Activated CD8-positive, alpha-beta T cell treated with anti-CD3 and anti-CD28 coated beads, Interleukin-2, amount 10 ng/mL, durations not matched to agents 7 days and 5 days (primary cell): ENCODE data around the gene BPIFB1. TPM values are rescaled to one million over a fixed set of nuclear protein-coding genes. Genes with fewer than 3 reads are reported as not detected.

Source experiments
- ATAC-seq: fragments of 150-1000 bp; cut with Tn5 transposase; one replicate; pipeline ENCODE4 v1.10.0; 2021; ENCODE audit warnings: moderate library complexity
- CTCF ChIA-PET: fragments of 350-600 bp; sonication (Branson Sonifier 250); formaldehyde crosslinking; loops from one replicate; lab custom pipeline; 2021; ENCODE audit warnings: antibody characterized with exemption; lab: Charles Lee
- POLR2A ChIA-PET: fragments of 350-600 bp; sonication (Branson Sonifier 250); formaldehyde crosslinking; loops from one replicate; lab custom pipeline; 2021; ENCODE audit warnings: antibody characterized with exemption; lab: Charles Lee
- DNase-seq: peaks from one replicate; pipeline ENCODE4 v3.0.0-alpha.2; 2020
- H3K27ac Mint-ChIP-seq: one replicate; pipeline ENCODE4 v1.8.0; 2021; ENCODE audit warnings: mild to moderate bottlenecking, mixed read lengths
- H3K27me3 Mint-ChIP-seq: one replicate; pipeline ENCODE4 v1.8.0; 2021; ENCODE audit warnings: low read depth, mixed read lengths
- H3K36me3 Mint-ChIP-seq: one replicate; pipeline ENCODE4 v1.8.0; 2021; ENCODE audit warnings: low read depth, mixed read lengths
- H3K4me1 Mint-ChIP-seq: one replicate; pipeline ENCODE4 v1.8.0; 2021; ENCODE audit warnings: low read depth, mixed read lengths
- H3K4me3 Mint-ChIP-seq: one replicate; pipeline ENCODE4 v1.8.0; 2021; ENCODE audit warnings: mild to moderate bottlenecking, mixed read lengths
- H3K9me3 Mint-ChIP-seq: one replicate; pipeline ENCODE4 v1.8.0; 2022; ENCODE audit warnings: mixed read lengths; ENCODE audit not compliant: insufficient read depth
- total RNA-seq, 2 experiments: library from RNA; stranded (reverse); gene quantifications; one replicate each; pipeline ENCODE4 v1.2.3, GENCODE V29; 2021

BPIFB1 gene
- total RNA-seq, 2 experiments from 2014 or later = not detected

DNA sequence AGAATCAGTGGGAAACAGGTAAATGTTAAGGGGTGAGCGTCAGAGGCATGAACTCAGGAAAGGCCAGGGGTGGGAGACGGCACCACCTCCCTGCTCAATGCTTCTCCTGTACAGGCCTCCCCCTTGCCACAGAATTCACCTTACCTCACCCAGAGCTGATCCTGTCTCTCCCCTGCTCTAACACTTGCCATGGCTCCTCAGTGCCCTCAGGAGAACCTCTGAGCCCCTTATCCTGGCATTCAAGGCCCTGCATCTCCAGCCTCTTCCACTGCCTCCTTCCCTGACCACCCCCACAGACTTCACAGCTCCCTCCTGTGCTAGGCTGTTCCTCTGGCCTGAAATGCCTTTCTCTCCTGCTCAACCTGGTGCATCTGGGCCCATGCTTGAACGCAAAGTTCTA is 33.9 kb downstream of the BPIFB1 start:
- ATAC-seq (no peak), DNase-seq (no peak)
- H3K4me3 Mint-ChIP-seq = no peak overlapping the region
- H3K36me3 Mint-ChIP-seq = no peaks in the 10 kb centered on the region
- no peaks in the 10 kb centered on the region for H3K9me3 Mint-ChIP-seq
- no peak overlapping the region for H3K27ac Mint-ChIP-seq
- POLR2A ChIA-PET = no interaction called here
- no peaks in the 10 kb centered on the region for H3K4me1 Mint-ChIP-seq
- CTCF ChIA-PET = no interaction called here
- H3K27me3 Mint-ChIP-seq = peaks cover 2% of the 10 kb centered on the region

DNA sequence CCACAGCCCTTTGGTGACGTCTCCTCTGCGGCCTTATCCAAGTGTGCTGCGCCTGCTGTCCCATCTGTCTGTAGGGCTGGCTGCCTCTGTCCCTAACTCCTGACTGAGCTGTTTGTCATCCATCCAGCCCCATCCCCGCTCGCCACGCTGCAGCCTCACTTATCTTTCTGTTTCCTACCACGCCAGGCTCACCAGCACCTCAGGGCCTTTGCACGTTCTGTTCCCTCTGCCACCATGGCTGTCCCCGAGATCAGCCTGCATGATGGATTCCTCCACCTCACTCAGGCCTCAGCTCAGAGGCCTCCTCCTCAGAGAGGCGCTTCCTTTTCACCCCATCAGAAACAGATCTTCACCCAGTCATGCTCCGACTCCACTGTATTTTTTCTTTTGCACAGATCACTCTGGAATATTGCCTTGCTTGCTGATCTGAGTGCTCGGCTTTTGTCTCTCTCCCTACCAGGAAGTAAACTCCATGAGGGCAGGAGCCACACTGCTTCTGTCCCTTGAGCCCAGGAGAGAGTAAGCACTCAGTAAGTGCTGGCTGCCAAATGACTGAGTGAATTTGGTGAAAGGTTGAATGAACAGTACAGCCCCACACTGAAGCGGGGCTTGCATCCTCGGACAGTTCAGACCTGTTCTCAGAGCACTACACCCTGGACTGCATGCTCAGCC is 34.5 kb downstream of the BPIFB1 start:
- ChIA-PET POLR2A (no interaction called here), CTCF (no interaction called here)
- H3K36me3 Mint-ChIP-seq = no peaks in the 10 kb centered on the region
- no peak overlapping the region for H3K27ac Mint-ChIP-seq
- no peaks in the 10 kb centered on the region for H3K9me3 Mint-ChIP-seq
- no peak overlapping the region for H3K4me3 Mint-ChIP-seq
- ATAC-seq = no peak
- H3K4me1 Mint-ChIP-seq = no peaks in the 10 kb centered on the region
- no peak for DNase-seq
- peaks cover 2% of the 10 kb centered on the region for H3K27me3 Mint-ChIP-seq

DNA sequence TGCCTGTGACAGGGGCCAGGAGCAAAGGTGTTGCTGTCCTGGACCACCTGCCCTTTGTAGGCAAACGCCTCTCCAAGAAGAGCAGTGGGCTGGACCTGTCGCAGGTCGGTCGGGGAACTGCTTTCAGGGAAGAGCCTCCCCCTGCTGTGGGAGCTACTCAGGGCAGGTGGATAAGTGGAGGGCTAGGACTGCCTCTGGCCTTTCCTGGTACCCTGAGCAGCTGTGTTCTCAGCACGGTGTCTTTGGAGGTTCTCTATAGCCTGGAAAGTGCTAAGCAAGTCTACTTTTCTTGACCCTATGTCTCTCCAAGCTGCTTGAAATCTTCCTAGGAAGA is 35.0 kb downstream of the BPIFB1 start:
- Mint-ChIP-seq H3K4me1 (no peaks in the 10 kb centered on the region), H3K36me3 (no peaks in the 10 kb centered on the region), H3K4me3 (no peak overlapping the region), H3K9me3 (no peaks in the 10 kb centered on the region), H3K27ac (no peak overlapping the region), H3K27me3 (peaks cover 2% of the 10 kb centered on the region)
- POLR2A ChIA-PET = interaction anchor here (0.6 kb wide), 1 partner anchor 791 kb away, joined by 4 read pairs; no protein-coding TSS in a partner anchor
- CTCF ChIA-PET = no interaction called here
- ATAC-seq = no peak
- no peak for DNase-seq

DNA sequence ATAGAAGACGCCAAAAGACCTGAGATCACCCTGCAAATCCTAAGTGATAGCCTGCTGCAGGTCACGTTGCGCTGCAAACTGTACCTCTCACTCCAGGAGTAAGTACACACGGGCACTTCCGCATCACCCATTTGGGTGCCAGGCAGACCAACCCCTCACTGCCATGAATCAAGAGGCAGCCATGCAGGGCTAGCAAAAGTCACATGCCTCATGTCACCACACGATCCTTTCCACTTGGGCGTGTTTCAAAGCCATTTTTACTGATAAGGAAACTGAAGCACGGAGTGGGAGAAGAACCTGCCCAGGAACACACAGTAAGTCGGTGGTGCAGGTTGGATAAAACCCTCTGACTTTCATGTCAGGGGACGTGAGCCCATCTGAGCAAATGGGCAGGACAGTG is 37.0 kb downstream of the BPIFB1 start:
- Mint-ChIP-seq H3K27me3 (peaks cover 2% of the 10 kb centered on the region), H3K4me1 (no peaks in the 10 kb centered on the region), H3K27ac (no peak overlapping the region), H3K36me3 (no peaks in the 10 kb centered on the region), H3K4me3 (no peak overlapping the region), H3K9me3 (no peaks in the 10 kb centered on the region)
- ATAC-seq (no peak), DNase-seq (no peak)
- ChIA-PET POLR2A (interaction anchor here (0.5 kb wide), 1 partner anchor 114 kb away, joined by 3 read pairs; no protein-coding TSS in a partner anchor), CTCF (no interaction called here)

DNA sequence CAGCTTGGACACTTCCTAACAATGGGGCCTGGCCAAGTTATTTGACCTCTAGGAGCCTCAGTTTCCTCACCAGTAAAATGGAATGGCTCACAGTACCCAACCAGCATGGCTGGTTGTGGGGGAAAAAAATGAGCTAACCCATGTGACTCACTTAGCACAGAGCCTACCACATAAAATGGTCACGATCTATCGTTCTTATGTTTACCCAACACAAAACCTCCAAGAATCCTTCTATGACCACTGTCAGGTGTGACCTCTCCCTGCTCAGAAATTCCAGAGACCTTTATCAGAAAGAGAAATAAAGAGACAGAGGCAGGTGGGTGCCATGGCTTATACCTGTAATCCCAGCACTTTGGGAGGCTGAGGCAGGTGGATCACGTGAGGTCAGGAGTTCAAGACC is 39.4 kb downstream of the BPIFB1 start:
- ChIA-PET POLR2A (no interaction called here), CTCF (interaction anchor here (1.5 kb wide), 1 partner anchor 23 kb away, joined by 4 read pairs; no protein-coding TSS in a partner anchor)
- no peaks in the 10 kb centered on the region for H3K9me3 Mint-ChIP-seq
- H3K27me3 Mint-ChIP-seq = peaks cover 4% of the 10 kb centered on the region
- H3K36me3 Mint-ChIP-seq = no peaks in the 10 kb centered on the region
- H3K27ac Mint-ChIP-seq = no peak overlapping the region
- H3K4me1 Mint-ChIP-seq = no peaks in the 10 kb centered on the region
- H3K4me3 Mint-ChIP-seq = no peak overlapping the region
- DNase-seq (no peak), ATAC-seq (no peak)

DNA sequence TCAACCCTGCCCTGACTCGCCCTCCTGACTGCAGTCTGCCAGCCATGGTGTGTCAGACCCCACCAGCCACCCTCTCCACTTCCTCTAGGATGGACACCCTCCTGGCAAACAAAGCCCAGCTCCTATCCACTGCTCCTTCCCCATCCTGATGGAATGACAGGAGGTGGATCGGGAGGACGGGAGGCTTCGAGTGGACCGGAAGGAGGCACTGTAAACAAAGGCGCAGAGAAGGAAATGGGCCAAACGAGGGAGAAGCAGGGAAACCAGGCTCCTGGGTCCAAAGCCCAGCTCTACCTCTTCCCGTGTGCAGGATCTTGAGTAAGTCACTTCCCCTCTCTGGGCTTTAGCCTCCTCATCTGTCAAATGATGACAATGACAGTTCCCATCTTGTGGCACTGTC is 40.2 kb downstream of the BPIFB1 start:
- Mint-ChIP-seq H3K27me3 (peaks cover 5% of the 10 kb centered on the region), H3K4me3 (no peak overlapping the region), H3K36me3 (no peaks in the 10 kb centered on the region), H3K27ac (no peak overlapping the region), H3K4me1 (no peaks in the 10 kb centered on the region), H3K9me3 (no peaks in the 10 kb centered on the region)
- POLR2A ChIA-PET = no interaction called here
- ATAC-seq (no peak), DNase-seq (no peak)
- CTCF ChIA-PET = no interaction called here

DNA sequence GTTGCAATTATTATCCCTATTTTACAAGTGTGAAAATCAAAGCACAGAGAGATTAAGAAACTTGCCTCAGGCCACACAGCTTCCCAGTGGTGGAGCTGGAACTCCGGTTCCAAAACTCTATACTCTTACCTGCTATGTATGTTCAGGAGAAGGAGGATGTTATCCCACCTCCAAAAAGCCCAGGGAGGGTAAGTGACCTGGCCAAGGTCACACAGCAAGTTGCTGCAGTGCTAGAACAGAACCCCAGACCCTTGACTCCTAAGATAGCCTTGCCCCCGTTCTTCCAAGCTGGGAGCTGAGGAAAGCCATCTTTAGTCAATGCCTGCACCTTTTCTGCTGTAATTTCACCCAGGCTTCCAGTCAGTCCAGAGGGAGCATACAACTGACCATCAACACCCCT is 42.3 kb downstream of the BPIFB1 start:
- ChIA-PET CTCF (no interaction called here), POLR2A (no interaction called here)
- no peak overlapping the region for H3K27ac Mint-ChIP-seq
- ATAC-seq (no peak), DNase-seq (no peak)
- no peaks in the 10 kb centered on the region for H3K9me3 Mint-ChIP-seq
- H3K36me3 Mint-ChIP-seq = no peaks in the 10 kb centered on the region
- H3K4me3 Mint-ChIP-seq = no peak overlapping the region
- H3K27me3 Mint-ChIP-seq = peaks cover 13% of the 10 kb centered on the region
- no peaks in the 10 kb centered on the region for H3K4me1 Mint-ChIP-seq

DNA sequence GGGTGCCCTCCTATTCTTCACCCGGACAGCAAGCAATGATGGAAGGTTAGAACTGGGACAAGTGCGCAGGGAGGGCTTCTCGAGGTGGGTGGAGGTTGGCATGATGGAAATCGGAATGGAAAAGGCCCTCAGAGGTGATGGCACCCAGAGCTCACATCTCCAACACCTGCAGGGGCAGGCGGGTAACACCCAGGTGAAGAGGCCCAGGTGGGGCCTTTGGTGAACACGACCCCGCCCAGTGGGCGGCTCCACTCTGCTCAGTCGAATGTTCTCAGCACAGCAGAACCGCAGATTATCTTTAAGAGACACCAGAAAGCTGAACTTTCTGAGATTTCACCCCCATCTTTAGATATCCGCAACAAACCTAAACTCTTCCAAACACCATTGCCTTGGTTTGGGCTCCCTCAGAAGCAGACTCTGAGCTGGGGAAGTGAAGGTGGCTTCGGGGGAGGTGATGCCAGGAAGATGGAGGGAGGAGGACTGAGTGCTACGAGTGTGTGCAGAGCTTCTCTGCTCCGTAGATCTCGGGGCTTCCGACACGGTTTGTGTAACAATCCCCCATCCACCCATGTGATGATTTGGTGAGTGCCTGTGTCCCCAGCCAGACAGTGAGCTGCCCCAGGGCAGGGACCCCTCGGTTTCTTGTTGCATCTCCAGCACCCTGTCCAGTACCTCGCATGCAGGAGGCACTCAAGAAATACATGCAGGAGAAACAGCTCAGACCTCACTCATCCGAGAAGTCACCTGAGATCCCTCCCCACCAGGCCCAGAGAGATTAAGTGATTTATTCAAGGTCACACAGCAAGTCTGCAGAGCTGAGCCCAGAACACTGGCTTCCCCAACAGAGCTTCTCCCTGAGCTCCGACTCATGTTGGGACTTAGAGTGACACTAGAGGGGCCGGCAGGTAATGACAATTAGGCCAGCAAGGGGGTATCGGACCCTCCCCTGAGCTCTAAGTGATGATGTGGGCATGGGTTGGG is 45.4 kb downstream of the BPIFB1 start:
- Mint-ChIP-seq H3K36me3 (no peaks in the 10 kb centered on the region), H3K4me1 (no peaks in the 10 kb centered on the region), H3K27me3 (peaks cover 13% of the 10 kb centered on the region), H3K27ac (no peak overlapping the region), H3K9me3 (no peaks in the 10 kb centered on the region), H3K4me3 (no peak overlapping the region)
- ATAC-seq = no peak
- CTCF ChIA-PET = no interaction called here
- no peak for DNase-seq
- POLR2A ChIA-PET = no interaction called here

DNA sequence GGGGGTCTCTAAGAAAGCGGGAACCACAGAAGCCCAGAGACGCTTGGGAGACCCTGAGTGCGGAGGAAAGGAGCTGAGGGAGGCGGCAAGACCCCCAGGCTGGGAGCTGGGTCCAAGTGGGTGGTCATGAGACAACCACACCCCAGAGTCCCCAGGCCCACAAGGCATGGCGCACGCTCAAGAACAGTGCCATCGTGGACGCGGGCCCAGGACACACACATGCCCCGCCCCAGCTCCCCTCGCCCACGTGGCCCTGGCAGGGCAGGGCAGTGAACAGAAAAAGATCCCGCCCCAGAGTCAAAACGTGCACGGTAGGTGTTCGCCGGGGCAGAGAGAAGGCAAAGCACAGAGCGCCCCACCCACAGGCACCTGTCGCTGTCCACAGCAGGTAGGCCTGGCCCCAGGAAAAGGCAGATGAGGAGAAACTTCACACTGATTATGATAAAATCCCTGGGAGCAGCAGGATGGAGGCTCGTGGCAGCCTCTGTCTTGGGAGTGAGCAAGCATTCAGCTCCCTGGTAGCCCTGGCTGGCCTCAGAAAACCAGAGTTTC is 50.0 kb downstream of the BPIFB1 start:
- no peak overlapping the region for H3K27ac Mint-ChIP-seq
- no peaks in the 10 kb centered on the region for H3K36me3 Mint-ChIP-seq
- POLR2A ChIA-PET = no interaction called here

DNA sequence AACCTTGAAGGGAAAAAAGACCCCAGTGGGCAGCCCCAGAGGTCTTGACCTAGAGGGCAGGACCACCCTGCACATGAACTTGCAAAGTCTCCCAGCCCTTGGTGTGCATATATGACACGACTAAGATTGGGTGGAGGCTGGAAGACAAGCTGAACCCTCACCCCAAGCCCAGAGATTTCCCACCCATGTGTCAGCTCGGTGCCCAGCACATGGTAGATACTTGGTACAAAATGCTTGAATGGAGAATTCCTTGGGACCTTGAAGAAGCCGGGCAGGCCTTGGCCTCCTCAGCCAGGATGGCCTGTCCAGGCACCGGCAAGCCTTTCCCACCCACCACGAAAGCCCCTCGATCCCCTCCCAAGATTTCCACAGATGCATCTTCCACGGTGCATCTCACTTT is 50.6 kb downstream of the BPIFB1 start:
- H3K4me3 Mint-ChIP-seq = no peak overlapping the region
- ChIA-PET CTCF (no interaction called here), POLR2A (no interaction called here)
- no peaks in the 10 kb centered on the region for H3K9me3 Mint-ChIP-seq
- DNase-seq (no peak), ATAC-seq (no peak)
- H3K4me1 Mint-ChIP-seq = no peaks in the 10 kb centered on the region
- H3K27me3 Mint-ChIP-seq = peaks cover 10% of the 10 kb centered on the region
- H3K27ac Mint-ChIP-seq = no peak overlapping the region
- no peaks in the 10 kb centered on the region for H3K36me3 Mint-ChIP-seq

More for the DNA sequence above, 50.0 kb downstream of the BPIFB1 start:
- CTCF ChIA-PET = no interaction called here
- Mint-ChIP-seq H3K9me3 (no peaks in the 10 kb centered on the region), H3K4me3 (no peak overlapping the region), H3K27me3 (peaks cover 17% of the 10 kb centered on the region), H3K4me1 (no peaks in the 10 kb centered on the region)
- DNase-seq = no peak
- no peak for ATAC-seq

DNA sequence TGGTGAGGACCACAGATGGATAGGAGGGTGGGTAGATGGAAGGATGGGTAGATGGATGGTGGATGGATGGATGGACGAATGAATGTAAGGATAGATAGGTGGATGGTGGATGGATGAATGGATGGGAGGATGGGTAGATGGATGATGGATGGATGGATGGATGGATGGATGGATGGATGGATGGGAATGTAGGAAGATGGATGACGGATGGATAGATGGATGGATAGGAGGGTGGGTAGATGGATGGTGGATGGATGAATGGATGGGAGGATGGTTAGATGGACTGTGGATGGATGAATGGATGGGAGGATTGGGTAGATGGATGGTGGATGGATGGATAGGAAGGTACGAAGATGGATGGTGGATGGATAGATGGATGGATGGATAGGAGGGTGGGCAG is 51.1 kb downstream of the BPIFB1 start:
- H3K9me3 Mint-ChIP-seq = no peaks in the 10 kb centered on the region
- no peak overlapping the region for H3K27ac Mint-ChIP-seq
- H3K4me1 Mint-ChIP-seq = no peaks in the 10 kb centered on the region
- H3K4me3 Mint-ChIP-seq = no peak overlapping the region
- ATAC-seq = no peak
- peaks cover 7% of the 10 kb centered on the region for H3K27me3 Mint-ChIP-seq
- no peak for DNase-seq
- no peaks in the 10 kb centered on the region for H3K36me3 Mint-ChIP-seq
- CTCF ChIA-PET = no interaction called here
- POLR2A ChIA-PET = no interaction called here

DNA sequence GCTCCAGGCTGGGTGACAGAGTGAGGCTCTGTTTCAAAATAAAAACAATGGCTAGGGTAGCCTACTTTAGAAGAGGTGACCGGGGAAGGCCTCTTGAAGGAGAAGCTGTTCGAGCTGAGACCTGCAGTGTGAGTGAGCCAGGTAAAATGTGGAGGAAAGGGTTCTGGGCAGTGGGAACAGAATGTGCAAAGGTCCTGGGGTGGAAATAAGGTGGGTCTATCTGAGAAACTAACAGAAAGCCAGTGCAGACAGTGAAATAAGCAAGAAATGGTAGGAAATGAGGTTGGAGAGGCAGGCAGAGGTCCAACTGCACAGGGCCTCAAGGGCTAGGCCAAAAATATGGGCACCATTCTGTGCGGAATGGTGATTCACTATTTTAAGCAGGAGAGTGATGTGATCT is 53.4 kb downstream of the BPIFB1 start:
- no peaks in the 10 kb centered on the region for H3K36me3 Mint-ChIP-seq
- DNase-seq (no peak), ATAC-seq (no peak)
- H3K9me3 Mint-ChIP-seq = no peaks in the 10 kb centered on the region
- H3K27me3 Mint-ChIP-seq = peaks cover 7% of the 10 kb centered on the region
- no peak overlapping the region for H3K27ac Mint-ChIP-seq
- ChIA-PET POLR2A (no interaction called here), CTCF (no interaction called here)
- no peaks in the 10 kb centered on the region for H3K4me1 Mint-ChIP-seq
- H3K4me3 Mint-ChIP-seq = no peak overlapping the region
